Measurements from ENCODE around the gene IRF4.

IRF4 gene

DNA sequence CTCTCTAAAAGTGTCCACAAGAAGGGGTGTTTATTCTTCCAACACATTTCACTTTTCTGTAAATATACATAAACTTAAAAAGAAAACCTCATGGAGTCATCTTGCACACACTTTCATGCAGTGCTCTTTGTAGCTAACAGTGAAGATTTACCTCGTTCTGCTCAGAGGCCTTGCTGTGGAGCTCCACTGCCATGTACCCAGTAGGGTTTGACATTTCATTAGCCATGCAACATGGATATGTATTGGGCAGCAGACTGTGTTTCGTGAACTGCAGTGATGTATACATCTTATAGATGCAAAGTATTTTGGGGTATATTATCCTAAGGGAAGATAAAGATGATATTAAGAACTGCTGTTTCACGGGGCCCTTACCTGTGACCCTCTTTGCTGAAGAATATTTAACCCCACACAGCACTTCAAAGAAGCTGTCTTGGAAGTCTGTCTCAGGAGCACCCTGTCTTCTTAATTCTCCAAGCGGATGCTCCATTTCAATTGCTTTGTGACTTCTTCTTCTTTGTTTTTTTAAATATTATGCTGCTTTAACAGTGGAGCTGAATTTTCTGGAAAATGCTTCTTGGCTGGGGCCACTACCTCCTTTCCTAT is 17.9 kb downstream of the IRF4 start:
- Histone ChIP-seq H3K27me3 (ENCODE audit: low read length) (no peaks in the 10 kb centered on the region), H3K36me3 (ENCODE audit: low read length) (peaks cover 20% of the 10 kb centered on the region; the same call in 1 of the 2 replicates), H4K20me1 (ENCODE audit: low read depth, low read length) (no peaks in the 10 kb centered on the region)

DNA sequence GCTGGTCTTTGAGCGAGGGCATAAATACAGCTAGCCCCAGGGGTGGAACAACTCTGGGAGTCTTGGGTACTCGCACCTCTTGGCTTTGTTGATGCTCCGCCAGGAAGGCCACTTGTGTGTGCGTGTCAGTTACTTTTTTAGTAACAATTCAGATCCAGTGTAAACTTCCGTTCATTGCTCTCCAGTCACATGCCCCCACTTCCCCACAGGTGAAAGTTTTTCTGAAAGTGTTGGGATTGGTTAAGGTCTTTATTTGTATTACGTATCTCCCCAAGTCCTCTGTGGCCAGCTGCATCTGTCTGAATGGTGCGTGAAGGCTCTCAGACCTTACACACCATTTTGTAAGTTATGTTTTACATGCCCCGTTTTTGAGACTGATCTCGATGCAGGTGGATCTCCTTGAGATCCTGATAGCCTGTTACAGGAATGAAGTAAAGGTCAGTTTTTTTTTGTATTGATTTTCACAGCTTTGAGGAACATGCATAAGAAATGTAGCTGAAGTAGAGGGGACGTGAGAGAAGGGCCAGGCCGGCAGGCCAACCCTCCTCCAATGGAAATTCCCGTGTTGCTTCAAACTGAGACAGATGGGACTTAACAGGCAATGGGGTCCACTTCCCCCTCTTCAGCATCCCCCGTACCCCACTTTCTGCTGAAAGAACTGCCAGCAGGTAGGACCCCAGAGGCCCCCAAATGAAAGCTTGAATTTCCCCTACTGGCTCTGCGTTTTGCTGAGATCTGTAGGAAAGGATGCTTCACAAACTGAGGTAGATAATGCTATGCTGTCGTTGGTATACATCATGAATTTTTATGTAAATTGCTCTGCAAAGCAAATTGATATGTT is 19.2 kb downstream of the IRF4 start:
- Histone ChIP-seq H3K4me2 (ENCODE audit: low read depth, low read length, poor library complexity, severe bottlenecking) (no peak overlapping the region), H3K9me3 (ENCODE audit: insufficient read depth, low read length) (no peaks in the 10 kb centered on the region), H3K9me2 (replicated peaks; ENCODE audit: insufficient read depth, low read length) (no peaks in the 10 kb centered on the region), H3K4me3 (ENCODE audit: insufficient read depth, low read length, poor library complexity, severe bottlenecking) (no peak overlapping the region), H3K27me3 (ENCODE audit: low read length) (no peaks in the 10 kb centered on the region), H4K20me1 (ENCODE audit: low read depth, low read length) (no peaks in the 10 kb centered on the region), H3F3A (ENCODE audit: insufficient read depth) (no peaks in the 10 kb centered on the region), H3K9ac (ENCODE audit: low read length) (no peak overlapping the region), H3K36me3 (ENCODE audit: low read length) (peaks cover 15% of the 10 kb centered on the region; the same call in 1 of the 2 replicates), H2AFZ (ENCODE audit: low read depth, low read length, severe bottlenecking) (no peak overlapping the region), H3K79me2 (ENCODE audit: insufficient read depth, low read length) (no peaks in the 10 kb centered on the region), H3K27ac (ENCODE audit: low read depth, low read length) (no peak overlapping the region)
- TF ChIP-seq, protein P1, sequence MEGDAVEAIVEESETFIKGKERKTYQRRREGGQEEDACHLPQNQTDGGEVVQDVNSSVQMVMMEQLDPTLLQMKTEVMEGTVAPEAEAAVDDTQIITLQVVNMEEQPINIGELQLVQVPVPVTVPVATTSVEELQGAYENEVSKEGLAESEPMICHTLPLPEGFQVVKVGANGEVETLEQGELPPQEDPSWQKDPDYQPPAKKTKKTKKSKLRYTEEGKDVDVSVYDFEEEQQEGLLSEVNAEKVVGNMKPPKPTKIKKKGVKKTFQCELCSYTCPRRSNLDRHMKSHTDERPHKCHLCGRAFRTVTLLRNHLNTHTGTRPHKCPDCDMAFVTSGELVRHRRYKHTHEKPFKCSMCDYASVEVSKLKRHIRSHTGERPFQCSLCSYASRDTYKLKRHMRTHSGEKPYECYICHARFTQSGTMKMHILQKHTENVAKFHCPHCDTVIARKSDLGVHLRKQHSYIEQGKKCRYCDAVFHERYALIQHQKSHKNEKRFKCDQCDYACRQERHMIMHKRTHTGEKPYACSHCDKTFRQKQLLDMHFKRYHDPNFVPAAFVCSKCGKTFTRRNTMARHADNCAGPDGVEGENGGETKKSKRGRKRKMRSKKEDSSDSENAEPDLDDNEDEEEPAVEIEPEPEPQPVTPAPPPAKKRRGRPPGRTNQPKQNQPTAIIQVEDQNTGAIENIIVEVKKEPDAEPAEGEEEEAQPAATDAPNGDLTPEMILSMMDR (IDR thresholded peaks at IDR 0.05; ENCODE audit: insufficient read depth, low read length, poor library complexity, severe bottlenecking) = no peak
- TF ChIP-seq EZH2phosphoT487 (conservative IDR thresholded peaks at IDR 0.05; ENCODE audit: low read length) = no peak

More for the DNA sequence above, 17.9 kb downstream of the IRF4 start:
- no peak overlapping the region for H2AFZ ChIP-seq (ENCODE audit: low read depth, low read length, severe bottlenecking)
- TF ChIP-seq EZH2phosphoT487 (conservative IDR thresholded peaks at IDR 0.05; ENCODE audit: low read length) = no peak
- TF ChIP-seq, protein P1 (IDR thresholded peaks at IDR 0.05; ENCODE audit: insufficient read depth, low read length, poor library complexity, severe bottlenecking) = no peak
- H3K9me2 ChIP-seq (replicated peaks; ENCODE audit: insufficient read depth, low read length) = no peaks in the 10 kb centered on the region
- no peak overlapping the region for H3K9ac ChIP-seq (ENCODE audit: low read length)
- H3K4me2 ChIP-seq (ENCODE audit: low read depth, low read length, poor library complexity, severe bottlenecking) = no peak overlapping the region
- no peaks in the 10 kb centered on the region for H3F3A ChIP-seq (ENCODE audit: insufficient read depth)
- no peak overlapping the region for H3K4me3 ChIP-seq (ENCODE audit: insufficient read depth, low read length, poor library complexity, severe bottlenecking)
- no peaks in the 10 kb centered on the region for H3K79me2 ChIP-seq (ENCODE audit: insufficient read depth, low read length)
- no peak overlapping the region for H3K27ac ChIP-seq (ENCODE audit: low read depth, low read length)
- H3K9me3 ChIP-seq (ENCODE audit: insufficient read depth, low read length) = no peaks in the 10 kb centered on the region

DNA sequence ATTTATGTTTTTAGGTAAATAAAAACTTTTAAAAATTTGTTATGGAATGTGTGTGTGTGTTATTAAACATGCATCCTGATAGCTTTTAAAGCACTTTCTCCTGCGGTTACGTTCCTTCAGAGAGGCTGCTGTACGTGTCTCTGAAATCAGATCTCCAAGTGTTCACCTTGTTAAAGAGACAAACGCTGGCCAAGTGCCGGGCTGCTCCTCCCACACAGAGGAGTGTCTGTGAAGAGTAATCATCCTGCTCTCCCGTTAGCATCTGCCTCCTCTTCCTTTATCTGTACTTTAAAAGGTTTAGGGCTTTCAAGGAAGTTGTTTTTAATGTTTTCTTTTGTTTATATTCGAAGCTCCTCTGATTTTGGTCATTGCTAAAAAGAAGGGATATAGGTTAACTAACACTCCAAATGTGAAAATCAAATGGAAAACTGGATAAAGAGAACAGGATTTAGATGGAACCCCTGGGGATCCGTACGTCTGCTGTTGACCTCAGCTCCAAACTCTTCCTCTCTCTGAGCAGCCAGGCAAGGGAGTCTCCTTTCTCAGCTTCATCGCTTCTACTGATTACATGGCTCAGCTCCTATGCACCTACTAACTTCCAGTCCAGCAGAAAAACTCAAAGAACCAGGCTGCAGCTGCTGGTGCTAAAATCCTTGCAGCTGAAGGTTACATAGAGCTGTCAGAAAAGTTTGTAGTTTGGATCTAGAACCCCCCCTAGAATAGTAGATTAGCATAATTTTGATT is 20.0 kb downstream of the IRF4 start:
- Histone ChIP-seq H4K20me1 (ENCODE audit: low read depth, low read length) (no peaks in the 10 kb centered on the region), H2AFZ (ENCODE audit: low read depth, low read length, severe bottlenecking) (no peak overlapping the region), H3K9me2 (replicated peaks; ENCODE audit: insufficient read depth, low read length) (no peaks in the 10 kb centered on the region), H3K36me3 (ENCODE audit: low read length) (0 out of 2 replicates have a peak, but pooled peaks cover 11% of the 10 kb centered on the region), H3K9me3 (ENCODE audit: insufficient read depth, low read length) (no peaks in the 10 kb centered on the region), H3K9ac (ENCODE audit: low read length) (no peak overlapping the region), H3K79me2 (ENCODE audit: insufficient read depth, low read length) (no peaks in the 10 kb centered on the region), H3K27me3 (ENCODE audit: low read length) (no peaks in the 10 kb centered on the region), H3K4me3 (ENCODE audit: insufficient read depth, low read length, poor library complexity, severe bottlenecking) (no peak overlapping the region), H3K27ac (ENCODE audit: low read depth, low read length) (no peak overlapping the region), H3K4me2 (ENCODE audit: low read depth, low read length, poor library complexity, severe bottlenecking) (no peak overlapping the region), H3F3A (ENCODE audit: insufficient read depth) (no peaks in the 10 kb centered on the region)
- TF ChIP-seq, protein P1 (IDR thresholded peaks at IDR 0.05; ENCODE audit: insufficient read depth, low read length, poor library complexity, severe bottlenecking) = no peak
- TF ChIP-seq EZH2phosphoT487 (conservative IDR thresholded peaks at IDR 0.05; ENCODE audit: low read length) = no peak
